GM06990 (cell line): Measurements from ENCODE around the gene SATB2.

Source experiments
- DNase-seq: peaks from one replicate; pipeline ENCODE4 v3.0.0-alpha.2; 2011; ENCODE audit not compliant: insufficient read length; ENCODE audit errors: extremely low read depth
- H3K27me3 ChIP-seq: replicated peaks from 2 replicates; pipeline ENCODE4 v1.6.0; 2011; ENCODE audit warnings: low read length; ENCODE audit not compliant: control insufficient read depth, insufficient read depth
- H3K36me3 ChIP-seq: 2 replicates; pipeline ENCODE4 v1.5.1; 2011; ENCODE audit warnings: low read length; ENCODE audit not compliant: control insufficient read depth, insufficient read depth
- H3K4me3 ChIP-seq: replicated peaks from 2 replicates; pipeline ENCODE4 v1.5.1; 2011; ENCODE audit warnings: low read depth, mild to moderate bottlenecking, control low read depth, low read length
- CTCF ChIP-seq: IDR thresholded peaks from 2 replicates; pipeline ENCODE4 v1.5.1; 2011; ENCODE audit warnings: low read length, control low read depth, mild to moderate bottlenecking, inconsistent platforms; ENCODE audit not compliant: insufficient read depth, poor library complexity, severe bottlenecking

SATB2 gene

GRCh38 chr2:199441759-199442158, 16.0 kb downstream of the SATB2 start:
- Histone ChIP-seq H3K4me3 (no peak overlapping the region), H3K27me3 (no peaks in the 10 kb centered on the region), H3K36me3 (no peaks in the 10 kb centered on the region)
- DNase-seq = no peak
- no peak for TF ChIP-seq CTCF

- no peak for DNase-seq
- Histone ChIP-seq H3K4me3 (no peak overlapping the region), H3K36me3 (no peaks in the 10 kb centered on the region), H3K27me3 (no peaks in the 10 kb centered on the region)
- TF ChIP-seq CTCF = no peak
Observed at GRCh38 chr2:199440118-199440517, 17.6 kb downstream of the SATB2 start.

- no peak overlapping the region for H3K4me3 ChIP-seq
- DNase-seq = no peak
- no peaks in the 10 kb centered on the region for H3K36me3 ChIP-seq
- TF ChIP-seq CTCF = no peak
- no peaks in the 10 kb centered on the region for H3K27me3 ChIP-seq
Observed at GRCh38 chr2:199439542-199439941, 18.2 kb downstream of the SATB2 start.

GRCh38 chr2:199439066-199439465, 18.7 kb downstream of the SATB2 start:
- H3K27me3 ChIP-seq = no peaks in the 10 kb centered on the region
- H3K4me3 ChIP-seq = no peak overlapping the region
- H3K36me3 ChIP-seq = no peaks in the 10 kb centered on the region
- DNase-seq = no peak
- no peak for TF ChIP-seq CTCF

GRCh38 chr2:199434555-199434954, 23.2 kb downstream of the SATB2 start:
- Histone ChIP-seq H3K36me3 (no peaks in the 10 kb centered on the region), H3K27me3 (no peaks in the 10 kb centered on the region), H3K4me3 (no peak overlapping the region)
- no peak for DNase-seq
- TF ChIP-seq CTCF = no peak

- TF ChIP-seq CTCF = no peak
- Histone ChIP-seq H3K36me3 (no peaks in the 10 kb centered on the region), H3K27me3 (no peaks in the 10 kb centered on the region), H3K4me3 (no peak overlapping the region)
- no peak for DNase-seq
Observed at GRCh38 chr2:199433204-199433832, 24.4 kb downstream of the SATB2 start.
